GM12878 (cell line): ENCODE data around the gene FCER2. TPM values are rescaled to one million over a fixed set of nuclear protein-coding genes. Genes with fewer than 3 reads are reported as not detected.
A peak's percentile ranks its signal among the peaks of the same experiment; 100 is the strongest.

Experiments used
- ATAC-seq: fragments of 200-7000 bp; cut with Tn5 transposase; 3 replicates; pipeline ENCODE4 v1.9.1; 2020; ENCODE audit warnings: mild to moderate bottlenecking, moderate library complexity
- BruUV-seq: library from RNA; stranded (reverse); fragments of 400-500 nt; replicated peaks from 2 replicates; lab custom pipeline; 2021; lab: Mats Ljungman, UMichigan
- CTCF ChIA-PET: fragments of 300-600 bp; sonication (Branson Sonifier 250); formaldehyde crosslinking; extraction: SDS; loops from one replicate; lab custom pipeline; 2021; ENCODE audit warnings: inconsistent platforms; lab: Yijun Ruan, JAX
- POLR2A ChIA-PET: fragments of 350-600 bp; formaldehyde crosslinking; extraction: SDS; loops from one replicate; lab custom pipeline; 2021; ENCODE audit warnings: inconsistent platforms; lab: Charles Lee
- RAD21 ChIA-PET: fragments of 300-600 bp; sonication (Branson Sonifier 250); formaldehyde crosslinking; loops from one replicate; lab custom pipeline; 2023; ENCODE audit warnings: antibody characterized with exemption; ENCODE audit not compliant: unreplicated experiment; lab: Charles Lee
- SMC1A ChIA-PET: fragments of 300-600 bp; sonication (Branson Sonifier 250); formaldehyde crosslinking; loops from one replicate; lab custom pipeline; 2023; ENCODE audit not compliant: unreplicated experiment, uncharacterized antibody; lab: Charles Lee
- DNase-seq: peaks from one replicate; pipeline ENCODE4 v3.0.0-alpha.2; 2011; ENCODE audit warnings: low read depth, low spot score
- FAIRE-seq: peaks from 3 replicates; lab custom pipeline; 2011; peaks lifted over from hg19 to GRCh38; lab: Jason Lieb, UNC
- H2AFZ ChIP-seq: 2 replicates; pipeline ENCODE4 v1.6.0; 2011; ENCODE audit warnings: low read depth, low read length, control low read depth; ENCODE audit not compliant: control insufficient read depth
- H3K27ac ChIP-seq: 2 replicates; pipeline ENCODE4 v1.5.1; 2011; ENCODE audit warnings: control low read depth; ENCODE audit not compliant: control insufficient read depth, insufficient read depth
- H3K27me3 ChIP-seq, 2 experiments: replicated peaks in 1 of 2; 2 replicates each; pipeline versions ENCODE4 v1.6.0 to v1.6.1; 2011; ENCODE audit warnings: low read length in 1 of 2; ENCODE audit not compliant: control insufficient read depth in 2 of 2, insufficient read depth in 2 of 2
- H3K36me3 ChIP-seq, 2 experiments: 2 replicates each; pipeline ENCODE4 v1.5.1; 2011; ENCODE audit warnings: low read length in 1 of 2; ENCODE audit not compliant: control insufficient read depth in 2 of 2, insufficient read depth in 2 of 2
- H3K4me1 ChIP-seq: 2 replicates; pipeline ENCODE4 v1.6.1; 2011; ENCODE audit warnings: mild to moderate bottlenecking, low read length, moderate library complexity, mixed read lengths; ENCODE audit not compliant: control insufficient read depth, insufficient read depth
- H3K4me2 ChIP-seq: 2 replicates; pipeline ENCODE4 v1.6.0; 2011; ENCODE audit warnings: control low read depth; ENCODE audit not compliant: control insufficient read depth, insufficient read depth
- H3K4me3 ChIP-seq: fragments of 200-600 bp; sonication (generic); 2 replicates; pipeline ENCODE4 v1.5.1; 2016
- H3K79me2 ChIP-seq: 2 replicates; pipeline ENCODE4 v1.6.0; 2011; ENCODE audit warnings: low read length; ENCODE audit not compliant: control insufficient read depth, insufficient read depth
- H3K9ac ChIP-seq: 2 replicates; pipeline ENCODE4 v1.8.0; 2011; ENCODE audit warnings: low read length, control low read depth, mixed read lengths; ENCODE audit not compliant: control insufficient read depth, insufficient read depth
- H3K9me3 ChIP-seq: replicated peaks from 3 replicates; pipeline ENCODE4 v1.5.1; 2011; ENCODE audit warnings: mild to moderate bottlenecking, low read length; ENCODE audit not compliant: control insufficient read depth, insufficient read depth
- H4K20me1 ChIP-seq: 2 replicates; pipeline ENCODE4 v1.6.0; 2011; ENCODE audit not compliant: control insufficient read depth, insufficient read depth
- CBX3 ChIP-seq: fragments of 200-600 bp; sonication (generic); IDR thresholded peaks from 2 replicates; pipeline ENCODE4 v1.6.1; 2016; ENCODE audit warnings: low read depth, borderline replicate concordance
- CREM ChIP-seq: IDR thresholded peaks from 2 replicates; pipeline ENCODE4 v1.6.1; 2014; ENCODE audit warnings: antibody characterized with exemption, low read depth
- IRF4 ChIP-seq: IDR thresholded peaks from 2 replicates; pipeline ENCODE4 v1.6.1; 2011; ENCODE audit warnings: low read depth, low read length
- MXI1 ChIP-seq: fragments of 150-350 bp; IDR thresholded peaks from 2 replicates; pipeline ENCODE4 v1.6.1; 2011; ENCODE audit warnings: low read depth, mild to moderate bottlenecking, inconsistent platforms, low read length, improper control_type of control experiment
- NFYA ChIP-seq: IDR thresholded peaks from 2 replicates; pipeline ENCODE4 v1.6.1; 2011; ENCODE audit warnings: low read depth, mild to moderate bottlenecking, low read length, improper control_type of control experiment, borderline replicate concordance
- PAX5 ChIP-seq: IDR thresholded peaks from 2 replicates; pipeline ENCODE4 v1.6.1; 2011; ENCODE audit warnings: low read depth, low read length, borderline replicate concordance
- POU2F2 ChIP-seq: IDR thresholded peaks from 3 replicates; pipeline ENCODE4 v1.6.1; 2011; ENCODE audit warnings: low read depth, mild to moderate bottlenecking, low read length, borderline replicate concordance
- RAD21 ChIP-seq: IDR thresholded peaks from 2 replicates; pipeline ENCODE4 v1.6.1; 2011; ENCODE audit warnings: mild to moderate bottlenecking, low read depth, low read length, moderate library complexity; ENCODE audit not compliant: insufficient read depth
- SIN3A ChIP-seq: IDR thresholded peaks from 2 replicates; pipeline ENCODE4 v1.6.1; 2012; ENCODE audit warnings: low read depth, low read length, improper control_type of control experiment
- TCF12 ChIP-seq: IDR thresholded peaks from 2 replicates; pipeline ENCODE4 v1.6.1; 2011; ENCODE audit warnings: low read depth, mild to moderate bottlenecking, low read length
- ZBED1 ChIP-seq: IDR thresholded peaks from 2 replicates; pipeline ENCODE4 v1.6.1; 2016; ENCODE audit warnings: borderline replicate concordance
- ZNF274 ChIP-seq: IDR thresholded peaks from one replicate; pipeline ENCODE4 v1.8.0; 2011; ENCODE audit not compliant: insufficient read length, insufficient read depth
- WGBS: methylation state at CpG from one replicate; pipeline ENCODE4 v1.1.6; 2016; ENCODE audit warnings: low lambda C conversion rate; ENCODE audit not compliant: insufficient replicate concordance, insufficient coverage; ENCODE audit errors: missing lambda C conversion rate; 5-methylcytosine and 5-hydroxymethylcytosine counted together
- in situ Hi-C: fragments of 300-500 bp; cut with MboI; formaldehyde crosslinking; loops from 9 replicates; pipeline ENCODE4 v1.14.3; 2018; ENCODE audit warnings: mixed read lengths
- intact Hi-C: fragments of 100-400 bp; cut with micrococcal nuclease; formaldehyde crosslinking; loops from one replicate; pipeline ENCODE4 v1.14.2; 2022; ENCODE audit not compliant: unreplicated experiment
- polyA plus RNA-seq, 11 experiments: library from polyadenylated mRNA; depleted of rRNA in 4 of 11; unstranded in 6 of 11; stranded (reverse) in 5 of 11; fragments of >200 nt; fragmentation: Nextera tagmentation in 4 of 11; fragmentation: Illumina TruSeq in 1 of 11; extraction: Ambion mirVana in 4 of 11; extraction: Trizol in 1 of 11; gene quantifications; 1 replicate in 1 of 11; 2 replicates in 10 of 11; pipeline versions ENCODE4 v1.2.1 to v1.2.3, GENCODE V29; 2011 to 2016; ENCODE audit warnings: inconsistent platforms in 2 of 11, missing spikeins in 2 of 11, low read depth in 1 of 11
- total RNA-seq, 4 experiments: library from RNA; depleted of rRNA in 3 of 4; stranded (reverse); fragments of >200 nt in 3 of 4; fragmentation: Illumina TruSeq in 1 of 4; extraction: Trizol in 1 of 4; gene quantifications; 2 replicates each; pipeline versions ENCODE4 v1.2.1 to v1.2.3, GENCODE V29; 2013 to 2021
- TF ChIP-seq, protein P1 (sequence below): IDR thresholded peaks from 2 replicates; pipeline ENCODE4 v1.6.1; 2011; ENCODE audit warnings: mild to moderate bottlenecking, low read depth, low read length, moderate library complexity; ENCODE audit not compliant: insufficient replicate concordance
- TF ChIP-seq, protein P2 (sequence below): fragments of 150-350 bp; IDR thresholded peaks from 2 replicates; pipeline ENCODE4 v1.6.1; 2014; ENCODE audit warnings: mild to moderate bottlenecking, low read depth, low read length
- TF ChIP-seq, protein P3 (sequence below): fragments of 450-650 bp; IDR thresholded peaks from 2 replicates; pipeline ENCODE4 v1.6.1; 2016; ENCODE audit warnings: mild to moderate bottlenecking, moderate library complexity, borderline replicate concordance

Gene FCER2
- total and polyA plus RNA-seq, 10 of the 15 experiments (the other 5 are each of a cell fraction or from before 2014, with no cell fraction given): 44.0 to 424 (median 241) TPM

DNA sequence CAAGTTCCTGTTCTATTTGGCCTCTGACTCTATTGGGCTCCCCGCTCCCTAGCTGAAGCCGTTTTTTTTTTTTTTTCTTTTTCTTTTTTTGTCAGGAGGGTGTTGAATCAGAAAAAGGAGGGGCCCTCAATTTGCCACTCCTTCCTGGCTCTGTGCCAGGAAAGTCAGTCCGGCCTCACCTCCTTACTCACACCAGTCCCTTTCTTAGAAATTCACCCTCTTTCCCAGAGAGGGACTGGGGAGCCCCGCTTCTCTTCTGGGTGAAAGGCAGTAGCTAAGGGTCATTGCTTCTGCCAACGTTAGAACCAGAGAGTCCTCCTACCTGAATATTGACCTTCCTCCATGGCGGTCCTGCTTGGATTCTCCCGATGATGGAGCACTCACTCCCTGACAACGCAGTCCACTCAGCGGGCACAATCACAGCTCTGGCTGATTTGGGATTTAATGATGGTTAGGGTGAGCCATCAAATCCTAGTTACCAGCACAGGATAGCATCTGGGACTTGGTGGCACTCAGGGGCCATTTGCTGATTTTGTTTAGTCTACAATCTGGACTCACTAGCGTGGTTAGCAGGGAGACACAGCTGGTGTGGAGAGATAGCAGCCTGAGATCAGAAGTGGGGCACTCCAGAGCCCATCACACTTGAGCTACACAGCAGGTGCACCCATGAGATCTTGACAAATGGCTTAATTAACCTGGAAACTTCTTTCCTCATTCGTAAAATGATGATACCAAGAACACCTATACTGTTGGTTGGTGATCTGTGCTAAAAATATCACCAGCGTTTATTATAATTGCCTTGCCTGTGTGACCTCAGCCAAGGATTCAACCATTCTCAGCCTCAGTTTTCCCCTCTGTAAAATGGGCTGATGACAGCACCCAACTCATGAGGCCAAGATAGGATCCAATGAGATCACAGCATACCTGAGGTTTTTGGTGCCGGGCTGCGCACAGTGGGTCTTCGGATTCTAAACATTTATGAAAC is 2.2 kb downstream of the FCER2 start:
- in situ Hi-C loops: loop anchor here (10.0 kb wide), 2 partner anchors 515 to 1175 kb away; no protein-coding TSS in a partner anchor
- intact Hi-C loops: loop anchor here (2.0 to 10.0 kb wide), 3 partner anchors 43 to 495 kb away; no protein-coding TSS in a partner anchor
- peak; percentile 40 for ATAC-seq
- Histone ChIP-seq H3K27ac (peak overlapping the region; percentile 94), H3K4me2 (peak overlapping the region; percentile 97), H2AFZ (no peak overlapping the region), H3K4me3 (peak overlapping the region; percentile 100), H3K4me1 (peaks cover 47% of the 10 kb centered on the region), H4K20me1 (no peaks in the 10 kb centered on the region), H3K9me3 (no peaks in the 10 kb centered on the region; the same call in 2 of the 3 replicates), H3K79me2 (peaks cover 64% of the 10 kb centered on the region), H3K27me3 (no peaks in the 10 kb centered on the region), H3K9ac (peak overlapping the region; percentile 88), H3K36me3 (peaks cover 6 to 13% of the 10 kb centered on the region in 2 experiments; a peak in 3 of 4 replicates)
- ChIA-PET CTCF (interaction anchor here (1.0 to 5.0 kb wide), 6 partner anchors 9 to 131 kb away, joined by 3 to 32 read pairs (median 5); partner anchors contain the start of gene TRAPPC5), SMC1A (interaction anchor here (0.6 to 5.5 kb wide), 7 partner anchors 9 to 100 kb away, joined by 4 to 26 read pairs (median 4); partner anchors contain the start of gene TRAPPC5), POLR2A (interaction anchor here (0.5 to 2.1 kb wide), 9 partner anchors 14 to 327 kb away, joined by 3 to 11 read pairs (median 3); partner anchors contain the start of gene TRAPPC5), RAD21 (interaction anchor here (0.8 to 2.9 kb wide), 7 partner anchors 10 to 244 kb away, joined by 3 to 19 read pairs (median 4); partner anchors contain the start of genes TIMM44 and TRAPPC5)
- FAIRE-seq: no peak
- DNase-seq: peak; percentile 73
- 17% methylated on average over 15 of the region's 15 CpGs for WGBS
- TSS peak; percentile 95 for BruUV-seq
- no peak for TF ChIP-seq RAD21
- TF ChIP-seq TCF12: peak; percentile 82
- TF ChIP-seq, protein P1, sequence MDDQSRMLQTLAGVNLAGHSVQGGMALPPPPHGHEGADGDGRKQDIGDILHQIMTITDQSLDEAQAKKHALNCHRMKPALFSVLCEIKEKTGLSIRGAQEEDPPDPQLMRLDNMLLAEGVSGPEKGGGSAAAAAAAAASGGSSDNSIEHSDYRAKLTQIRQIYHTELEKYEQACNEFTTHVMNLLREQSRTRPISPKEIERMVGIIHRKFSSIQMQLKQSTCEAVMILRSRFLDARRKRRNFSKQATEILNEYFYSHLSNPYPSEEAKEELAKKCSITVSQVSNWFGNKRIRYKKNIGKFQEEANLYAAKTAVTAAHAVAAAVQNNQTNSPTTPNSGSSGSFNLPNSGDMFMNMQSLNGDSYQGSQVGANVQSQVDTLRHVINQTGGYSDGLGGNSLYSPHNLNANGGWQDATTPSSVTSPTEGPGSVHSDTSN: no peak
- TF ChIP-seq, protein P2, sequence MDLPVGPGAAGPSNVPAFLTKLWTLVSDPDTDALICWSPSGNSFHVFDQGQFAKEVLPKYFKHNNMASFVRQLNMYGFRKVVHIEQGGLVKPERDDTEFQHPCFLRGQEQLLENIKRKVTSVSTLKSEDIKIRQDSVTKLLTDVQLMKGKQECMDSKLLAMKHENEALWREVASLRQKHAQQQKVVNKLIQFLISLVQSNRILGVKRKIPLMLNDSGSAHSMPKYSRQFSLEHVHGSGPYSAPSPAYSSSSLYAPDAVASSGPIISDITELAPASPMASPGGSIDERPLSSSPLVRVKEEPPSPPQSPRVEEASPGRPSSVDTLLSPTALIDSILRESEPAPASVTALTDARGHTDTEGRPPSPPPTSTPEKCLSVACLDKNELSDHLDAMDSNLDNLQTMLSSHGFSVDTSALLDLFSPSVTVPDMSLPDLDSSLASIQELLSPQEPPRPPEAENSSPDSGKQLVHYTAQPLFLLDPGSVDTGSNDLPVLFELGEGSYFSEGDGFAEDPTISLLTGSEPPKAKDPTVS: no peak
- no peak for TF ChIP-seq ZNF274
- TF ChIP-seq, protein P3, sequence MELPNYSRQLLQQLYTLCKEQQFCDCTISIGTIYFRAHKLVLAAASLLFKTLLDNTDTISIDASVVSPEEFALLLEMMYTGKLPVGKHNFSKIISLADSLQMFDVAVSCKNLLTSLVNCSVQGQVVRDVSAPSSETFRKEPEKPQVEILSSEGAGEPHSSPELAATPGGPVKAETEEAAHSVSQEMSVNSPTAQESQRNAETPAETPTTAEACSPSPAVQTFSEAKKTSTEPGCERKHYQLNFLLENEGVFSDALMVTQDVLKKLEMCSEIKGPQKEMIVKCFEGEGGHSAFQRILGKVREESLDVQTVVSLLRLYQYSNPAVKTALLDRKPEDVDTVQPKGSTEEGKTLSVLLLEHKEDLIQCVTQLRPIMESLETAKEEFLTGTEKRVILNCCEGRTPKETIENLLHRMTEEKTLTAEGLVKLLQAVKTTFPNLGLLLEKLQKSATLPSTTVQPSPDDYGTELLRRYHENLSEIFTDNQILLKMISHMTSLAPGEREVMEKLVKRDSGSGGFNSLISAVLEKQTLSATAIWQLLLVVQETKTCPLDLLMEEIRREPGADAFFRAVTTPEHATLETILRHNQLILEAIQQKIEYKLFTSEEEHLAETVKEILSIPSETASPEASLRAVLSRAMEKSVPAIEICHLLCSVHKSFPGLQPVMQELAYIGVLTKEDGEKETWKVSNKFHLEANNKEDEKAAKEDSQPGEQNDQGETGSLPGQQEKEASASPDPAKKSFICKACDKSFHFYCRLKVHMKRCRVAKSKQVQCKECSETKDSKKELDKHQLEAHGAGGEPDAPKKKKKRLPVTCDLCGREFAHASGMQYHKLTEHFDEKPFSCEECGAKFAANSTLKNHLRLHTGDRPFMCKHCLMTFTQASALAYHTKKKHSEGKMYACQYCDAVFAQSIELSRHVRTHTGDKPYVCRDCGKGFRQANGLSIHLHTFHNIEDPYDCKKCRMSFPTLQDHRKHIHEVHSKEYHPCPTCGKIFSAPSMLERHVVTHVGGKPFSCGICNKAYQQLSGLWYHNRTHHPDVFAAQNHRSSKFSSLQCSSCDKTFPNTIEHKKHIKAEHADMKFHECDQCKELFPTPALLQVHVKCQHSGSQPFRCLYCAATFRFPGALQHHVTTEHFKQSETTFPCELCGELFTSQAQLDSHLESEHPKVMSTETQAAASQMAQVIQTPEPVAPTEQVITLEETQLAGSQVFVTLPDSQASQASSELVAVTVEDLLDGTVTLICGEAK: no peak
- 0 out of 2 replicates have a peak, but pooled peaks have one; percentile 12 for TF ChIP-seq ZBED1
- peak; percentile 11; the same call in 1 of the 2 replicates for TF ChIP-seq PAX5
- TF ChIP-seq POU2F2: no peak; the same call in 2 of the 3 replicates
- 0 out of 2 replicates have a peak, but pooled peaks have one; percentile 47 for TF ChIP-seq MXI1
- TF ChIP-seq CBX3: no peak
- no peak for TF ChIP-seq SIN3A
- TF ChIP-seq NFYA: no peak
- no peak; the same call in 1 of the 2 replicates for TF ChIP-seq CREM
- no peak for TF ChIP-seq IRF4
